MM.1S (cell line): ENCODE data around the gene CAMK1.

ENCODE experiments used
- DNase-seq: peaks from one replicate; pipeline ENCODE4 v3.0.0-alpha.2; 2015
- H2AFZ ChIP-seq: fragments of 300-600 bp; sonication (generic); 2 replicates; pipeline ENCODE4 v1.6.0; 2016; ENCODE audit warnings: antibody characterized with exemption, low read length
- H3F3A ChIP-seq: fragments of 300-600 bp; sonication (generic); 2 replicates; pipeline ENCODE4 v1.6.1; 2016; ENCODE audit warnings: mild to moderate bottlenecking, antibody characterized with exemption, low read length, moderate library complexity, mixed read lengths; ENCODE audit not compliant: insufficient read depth
- H3K27ac ChIP-seq: fragments of 300-600 bp; sonication (generic); 2 replicates; pipeline ENCODE4 v1.5.1; 2016; ENCODE audit warnings: mild to moderate bottlenecking, low read length
- H3K27me3 ChIP-seq: fragments of 300-600 bp; sonication (generic); replicated peaks from 2 replicates; pipeline ENCODE4 v1.6.0; 2016; ENCODE audit warnings: low read length; ENCODE audit not compliant: insufficient read depth
- H3K36me3 ChIP-seq: fragments of 300-600 bp; sonication (generic); replicated peaks from 2 replicates; pipeline ENCODE4 v1.6.1; 2016; ENCODE audit warnings: mild to moderate bottlenecking, low read length, mixed read lengths; ENCODE audit not compliant: insufficient read depth
- H3K4me1 ChIP-seq: fragments of 300-600 bp; sonication (generic); 2 replicates; pipeline ENCODE4 v1.6.1; 2016; ENCODE audit warnings: low read length, mixed read lengths
- H3K4me2 ChIP-seq: fragments of 300-600 bp; sonication (generic); 2 replicates; pipeline ENCODE4 v1.6.0; 2016; ENCODE audit warnings: low read depth, low read length
- H3K4me3 ChIP-seq: fragments of 300-600 bp; sonication (generic); 2 replicates; pipeline ENCODE4 v1.5.1; 2016; ENCODE audit warnings: low read length, mixed read lengths
- H3K79me2 ChIP-seq: fragments of 300-600 bp; sonication (generic); 2 replicates; pipeline ENCODE4 v1.6.1; 2016; ENCODE audit warnings: mixed run types, low read length, mixed read lengths
- H3K9ac ChIP-seq: fragments of 300-600 bp; sonication (generic); 2 replicates; pipeline ENCODE4 v1.6.1; 2016; ENCODE audit warnings: low read length, mixed read lengths
- H3K9me2 ChIP-seq: fragments of 300-600 bp; sonication (generic); replicated peaks from 2 replicates; pipeline ENCODE4 v1.6.1; 2016; ENCODE audit warnings: mild to moderate bottlenecking, low read length, mixed read lengths; ENCODE audit not compliant: insufficient read depth
- H3K9me3 ChIP-seq: fragments of 300-600 bp; sonication (generic); replicated peaks from 2 replicates; pipeline ENCODE4 v1.6.1; 2016; ENCODE audit warnings: mild to moderate bottlenecking, low read length, mixed read lengths; ENCODE audit not compliant: insufficient read depth
- H4K20me1 ChIP-seq: fragments of 300-600 bp; sonication (generic); 2 replicates; pipeline ENCODE4 v1.6.1; 2016; ENCODE audit warnings: mild to moderate bottlenecking, low read length, moderate library complexity, mixed read lengths; ENCODE audit not compliant: insufficient read depth
- CTCF ChIP-seq: fragments of 300-600 bp; sonication (generic); IDR thresholded peaks from 2 replicates; pipeline ENCODE4 v1.5.1; 2016; ENCODE audit warnings: antibody characterized with exemption, low read length, mixed read lengths
- EZH2 ChIP-seq: fragments of 300-600 bp; sonication (generic); optimal IDR thresholded peaks from 2 replicates; pipeline ENCODE3; 2017; ENCODE audit warnings: low read depth, mild to moderate bottlenecking, antibody characterized with exemption, low read length, mixed read lengths
- EZH2phosphoT487 ChIP-seq: fragments of 300-600 bp; sonication (generic); IDR thresholded peaks from 2 replicates; pipeline ENCODE4 v1.6.1; 2018; ENCODE audit warnings: antibody characterized with exemption, low read length

CAMK1 gene

GRCh38 chr3:9760779-9761505 is 8.8 kb downstream of the CAMK1 start:
- Histone ChIP-seq H3K9ac (no peak overlapping the region), H3K4me3 (no peak overlapping the region), H3K27ac (no peak overlapping the region)

GRCh38 chr3:9757427-9757826 is 12.3 kb downstream of the CAMK1 start:
- Histone ChIP-seq H3K9me2 (no peaks in the 10 kb centered on the region), H3K27me3 (no peaks in the 10 kb centered on the region), H3K9ac (no peak overlapping the region), H3K4me2 (no peak overlapping the region), H3K4me3 (no peak overlapping the region), H3K4me1 (no peaks in the 10 kb centered on the region), H4K20me1 (no peaks in the 10 kb centered on the region), H3K79me2 (no peaks in the 10 kb centered on the region), H3F3A (no peaks in the 10 kb centered on the region), H3K27ac (no peak overlapping the region), H3K36me3 (no peaks in the 10 kb centered on the region), H3K9me3 (no peaks in the 10 kb centered on the region), H2AFZ (no peak overlapping the region)
- no peak for DNase-seq
- TF ChIP-seq EZH2 (no peak), EZH2phosphoT487 (no peak), CTCF (no peak)

More at GRCh38 chr3:9760779-9761505, 8.8 kb downstream of the CAMK1 start:
- Histone ChIP-seq H3K4me2 (no peak overlapping the region), H4K20me1 (no peaks in the 10 kb centered on the region), H3K9me2 (no peaks in the 10 kb centered on the region), H3F3A (no peaks in the 10 kb centered on the region), H3K27me3 (no peaks in the 10 kb centered on the region), H3K4me1 (no peaks in the 10 kb centered on the region), H3K9me3 (no peaks in the 10 kb centered on the region), H2AFZ (no peak overlapping the region), H3K36me3 (no peaks in the 10 kb centered on the region), H3K79me2 (no peaks in the 10 kb centered on the region)
- TF ChIP-seq EZH2phosphoT487 (no peak), EZH2 (no peak), CTCF (no peak)
- no peak for DNase-seq

- Histone ChIP-seq H3K27ac (no peak overlapping the region), H3K9ac (no peak overlapping the region), H2AFZ (no peak overlapping the region), H3K79me2 (peaks cover 20% of the 10 kb centered on the region), H3K36me3 (0 out of 2 replicates have a peak, but pooled peaks cover 3% of the 10 kb centered on the region), H3K4me1 (peaks cover 6% of the 10 kb centered on the region), H3K4me3 (no peak overlapping the region), H4K20me1 (no peaks in the 10 kb centered on the region), H3K9me3 (no peaks in the 10 kb centered on the region), H3F3A (no peaks in the 10 kb centered on the region; the same call in 1 of the 2 replicates), H3K4me2 (no peak overlapping the region), H3K27me3 (no peaks in the 10 kb centered on the region), H3K9me2 (no peaks in the 10 kb centered on the region)
- no peak for TF ChIP-seq EZH2
- no peak for TF ChIP-seq EZH2phosphoT487
- TF ChIP-seq CTCF, result no peak
- no peak for DNase-seq
These were observed 15.1 kb downstream of the CAMK1 start for GRCh38 chr3:9754678-9755077.
